HepG2 (cell line): ENCODE data around the gene SEMA4A. TPM values are rescaled to one million over a fixed set of nuclear protein-coding genes. Genes with fewer than 3 reads are reported as not detected.

Experiments used
- AGO2 ChIP-seq: fragments of 200-400 bp; formaldehyde crosslinking; optimal IDR thresholded peaks from 2 replicates; pipeline ENCODE3; 2017; ENCODE audit warnings: mild to moderate bottlenecking, low read depth, low read length, moderate library complexity
- CERS6 ChIP-seq: sonication (generic); formaldehyde crosslinking; IDR thresholded peaks from 2 replicates; pipeline ENCODE4 v1.5.0; 2020; ENCODE audit warnings: missing genetic modification reagents
- GATAD2A ChIP-seq: IDR thresholded peaks from 2 replicates; pipeline ENCODE4 v1.6.1; 2016
- GTF3A ChIP-seq: sonication (generic); formaldehyde crosslinking; conservative IDR thresholded peaks from 2 replicates; pipeline ENCODE4 v1.4.0; 2020; ENCODE audit warnings: mild to moderate bottlenecking, missing genetic modification reagents
- HDAC6 ChIP-seq: fragments of 200-600 bp; sonication (generic); IDR thresholded peaks from 2 replicates; pipeline ENCODE4 v1.7.0; 2017; ENCODE audit warnings: mild to moderate bottlenecking, antibody characterized with exemption, low read length, low read depth
- ISL2 ChIP-seq: sonication (generic); formaldehyde crosslinking; IDR thresholded peaks from 2 replicates; pipeline ENCODE4 v1.5.0; 2020; ENCODE audit warnings: missing genetic modification reagents
- MAZ ChIP-seq, 2 experiments: sonication (generic) in 1 of 2; formaldehyde crosslinking in 1 of 2; IDR thresholded peaks; 2 replicates each; pipeline versions ENCODE4 v1.5.0 to v1.6.1; 2012 to 2020; ENCODE audit warnings: low read depth in 2 of 2, mild to moderate bottlenecking in 2 of 2, borderline replicate concordance in 1 of 2, improper control_type of control experiment in 1 of 2, low read length in 1 of 2, missing genetic modification reagents in 1 of 2, moderate library complexity in 1 of 2
- MBD4 ChIP-seq: IDR thresholded peaks from 2 replicates; pipeline ENCODE4 v1.6.1; 2012; ENCODE audit warnings: low read length, inconsistent platforms, borderline replicate concordance
- MNT ChIP-seq: fragments of 450-650 bp; IDR thresholded peaks from 2 replicates; pipeline ENCODE4 v1.6.1; 2016
- NFRKB ChIP-seq: fragments of 450-650 bp; IDR thresholded peaks from 2 replicates; pipeline ENCODE4 v1.6.1; 2017
- PCBP1 ChIP-seq: fragments of 200-400 bp; formaldehyde crosslinking; IDR thresholded peaks from 2 replicates; pipeline ENCODE4 v1.6.1; 2017; ENCODE audit warnings: mild to moderate bottlenecking, low read depth, low read length, borderline replicate concordance
- SIN3B ChIP-seq: fragments of 150-350 bp; IDR thresholded peaks from 2 replicates; pipeline ENCODE4 v1.6.1; 2014; ENCODE audit warnings: low read length
- SMC3 ChIP-seq: IDR thresholded peaks from 2 replicates; pipeline ENCODE4 v1.6.1; 2011; ENCODE audit warnings: low read length, improper control_type of control experiment
- SNAPC2 ChIP-seq: sonication (generic); formaldehyde crosslinking; IDR thresholded peaks from 2 replicates; pipeline ENCODE4 v1.8.1; 2022; ENCODE audit warnings: mild to moderate bottlenecking, missing genetic modification reagents
- SP1 ChIP-seq, 2 experiments: fragments of 450-650 bp in 1 of 2; sonication (generic) in 1 of 2; formaldehyde crosslinking in 1 of 2; IDR thresholded peaks; 2 replicates each; pipeline versions ENCODE4 v1.4.0 to v1.6.1; 2016 to 2020; ENCODE audit warnings: missing genetic modification reagents in 1 of 2
- SRY ChIP-seq: sonication (generic); formaldehyde crosslinking; IDR thresholded peaks from 2 replicates; pipeline ENCODE4 v1.8.0; 2022; ENCODE audit warnings: mild to moderate bottlenecking, missing genetic modification reagents
- TOE1 ChIP-seq: sonication (generic); formaldehyde crosslinking; IDR thresholded peaks from 2 replicates; pipeline ENCODE4 v1.4.0; 2020; ENCODE audit warnings: mild to moderate bottlenecking, missing genetic modification reagents
- ZKSCAN8 ChIP-seq: IDR thresholded peaks from 2 replicates; pipeline ENCODE4 v1.6.1; 2016; ENCODE audit warnings: borderline replicate concordance, missing genetic modification reagents, missing compliant biosample characterization
- ZNF430 ChIP-seq: sonication (generic); formaldehyde crosslinking; IDR thresholded peaks from 2 replicates; pipeline ENCODE4 v1.9.0; 2021; ENCODE audit warnings: mild to moderate bottlenecking, missing genetic modification reagents
- ZNF441 ChIP-seq: sonication (generic); formaldehyde crosslinking; IDR thresholded peaks from 2 replicates; pipeline ENCODE4 v1.7.0; 2021; ENCODE audit warnings: missing genetic modification reagents, borderline replicate concordance
- ZNF674 ChIP-seq: sonication (generic); formaldehyde crosslinking; IDR thresholded peaks from 2 replicates; pipeline ENCODE4 v1.5.0; 2020; ENCODE audit warnings: low read depth, mild to moderate bottlenecking, missing genetic modification reagents
- ZNF703 ChIP-seq: sonication (generic); formaldehyde crosslinking; IDR thresholded peaks from 2 replicates; pipeline ENCODE4 v1.5.1; 2020; ENCODE audit warnings: missing genetic modification reagents, mild to moderate bottlenecking, moderate library complexity, borderline replicate concordance
- ZNF790 ChIP-seq: sonication (generic); formaldehyde crosslinking; IDR thresholded peaks from 2 replicates; pipeline ENCODE4 v1.8.0; 2022; ENCODE audit warnings: missing genetic modification reagents, mild to moderate bottlenecking, borderline replicate concordance
- ZNF879 ChIP-seq: sonication (generic); formaldehyde crosslinking; IDR thresholded peaks from 2 replicates; pipeline ENCODE4 v1.8.1; 2023; ENCODE audit warnings: missing genetic modification reagents
- polyA plus RNA-seq, 8 experiments: library from polyadenylated mRNA; depleted of rRNA in 3 of 8; stranded (reverse) in 7 of 8; unstranded in 1 of 8; fragments of >200 nt; fragmentation: Illumina TruSeq in 4 of 8; extraction: Trizol in 4 of 8; gene quantifications; 2 replicates each; pipeline versions ENCODE4 v1.2.1 to v1.2.3, GENCODE V29; 2011 to 2016; ENCODE audit warnings: low read depth in 4 of 8, missing spikeins in 1 of 8, mixed read lengths in 1 of 8; ENCODE audit not compliant: insufficient read depth in 1 of 8
- total RNA-seq, 5 experiments: library from RNA; depleted of rRNA; stranded (reverse); fragments of >200 nt; fragmentation: Illumina TruSeq; extraction: Trizol; gene quantifications; 2 replicates each; pipeline ENCODE4 v1.2.3, GENCODE V29; 2016; ENCODE audit warnings: low read depth in 1 of 5
- TF ChIP-seq, protein P1 (sequence below): sonication (generic); formaldehyde crosslinking; IDR thresholded peaks from 2 replicates; pipeline ENCODE4 v1.5.0; 2020; ENCODE audit warnings: mild to moderate bottlenecking, missing genetic modification reagents, borderline replicate concordance
- TF ChIP-seq, protein P2 (sequence below): sonication (generic); formaldehyde crosslinking; IDR thresholded peaks from 2 replicates; pipeline ENCODE4 v1.5.0; 2020; ENCODE audit warnings: missing genetic modification reagents

SEMA4A gene
- total and polyA plus RNA-seq, 2 of the 13 experiments (the other 11 are each of a cell fraction or from before 2014, with no cell fraction given) = 0.09 to 0.20 TPM

DNA sequence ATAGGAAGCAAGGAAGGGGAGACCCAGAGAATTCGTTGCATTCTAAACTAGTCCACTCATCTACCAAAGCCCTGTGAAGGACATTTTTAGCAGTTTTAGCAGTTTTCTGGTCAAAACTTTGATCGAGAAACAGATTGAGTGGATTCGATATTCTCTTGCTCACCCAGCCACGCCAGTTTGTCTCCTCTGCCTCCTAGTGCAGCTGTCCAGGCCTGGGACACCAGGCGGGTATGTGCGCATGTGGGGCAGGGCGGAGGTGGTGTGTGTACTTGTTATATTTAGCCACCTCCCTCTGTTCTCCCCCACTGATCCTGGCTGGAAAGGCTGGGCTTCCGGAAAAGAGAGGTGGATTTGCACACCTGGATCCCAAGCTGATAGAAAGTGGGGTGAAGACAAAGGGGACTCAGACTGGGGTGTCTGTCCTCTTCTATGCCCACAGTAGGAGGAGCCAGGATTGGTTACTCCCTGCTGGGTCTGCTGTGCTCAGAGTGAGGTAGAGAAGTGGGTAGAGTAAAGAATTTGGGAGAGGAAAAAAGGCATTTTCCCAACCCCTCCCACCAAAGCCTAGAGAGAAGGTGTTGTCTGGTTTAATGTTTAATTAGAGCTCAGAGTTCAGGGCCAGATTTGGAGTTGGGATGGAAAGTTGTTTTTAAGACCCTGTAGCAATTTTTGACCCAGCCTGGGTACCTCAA, 35.1 kb upstream of the SEMA4A start (continued):
- TF ChIP-seq SP1 (IDR thresholded peaks at IDR 0.05) (no peak), SP1 (CRISPR knock-in tag; IDR thresholded peaks at IDR 0.05) (peak; percentile 38; the same call in 1 of the 2 replicates), ZNF790 (CRISPR knock-in tag) (no peak), GATAD2A (CRISPR knock-in tag) (peak; percentile 40), MAZ (IDR thresholded peaks at IDR 0.05; ENCODE audit: borderline replicate concordance, low read depth, low read length) (peak; percentile 35; the same call in 1 of the 2 replicates), MAZ (CRISPR knock-in tag; IDR thresholded peaks at IDR 0.05; ENCODE audit: low read depth) (peak; percentile 71; the same call in 1 of the 2 replicates), PCBP1 (no peak), NFRKB (no peak), SRY (CRISPR knock-in tag) (peak; percentile 50; the same call in 1 of the 2 replicates), MBD4 (no peak), MNT (no peak), ZNF441 (peak; percentile 32; the same call in 1 of the 2 replicates), SIN3B (no peak), SMC3 (no peak), HDAC6 (no peak), ZNF674 (CRISPR knock-in tag) (no peak), ZNF703 (CRISPR knock-in tag) (0 out of 2 replicates have a peak, but pooled peaks have one; percentile 38), ZKSCAN8 (no peak), SNAPC2 (CRISPR knock-in tag) (no peak), TOE1 (CRISPR knock-in tag) (no peak), CERS6 (CRISPR knock-in tag) (no peak), ZNF879 (no peak), GTF3A (no peak), ZNF430 (CRISPR knock-in tag) (no peak; the same call in 1 of the 2 replicates), AGO2 (no peak), ISL2 (CRISPR knock-in tag) (no peak)
- TF ChIP-seq, protein P1, sequence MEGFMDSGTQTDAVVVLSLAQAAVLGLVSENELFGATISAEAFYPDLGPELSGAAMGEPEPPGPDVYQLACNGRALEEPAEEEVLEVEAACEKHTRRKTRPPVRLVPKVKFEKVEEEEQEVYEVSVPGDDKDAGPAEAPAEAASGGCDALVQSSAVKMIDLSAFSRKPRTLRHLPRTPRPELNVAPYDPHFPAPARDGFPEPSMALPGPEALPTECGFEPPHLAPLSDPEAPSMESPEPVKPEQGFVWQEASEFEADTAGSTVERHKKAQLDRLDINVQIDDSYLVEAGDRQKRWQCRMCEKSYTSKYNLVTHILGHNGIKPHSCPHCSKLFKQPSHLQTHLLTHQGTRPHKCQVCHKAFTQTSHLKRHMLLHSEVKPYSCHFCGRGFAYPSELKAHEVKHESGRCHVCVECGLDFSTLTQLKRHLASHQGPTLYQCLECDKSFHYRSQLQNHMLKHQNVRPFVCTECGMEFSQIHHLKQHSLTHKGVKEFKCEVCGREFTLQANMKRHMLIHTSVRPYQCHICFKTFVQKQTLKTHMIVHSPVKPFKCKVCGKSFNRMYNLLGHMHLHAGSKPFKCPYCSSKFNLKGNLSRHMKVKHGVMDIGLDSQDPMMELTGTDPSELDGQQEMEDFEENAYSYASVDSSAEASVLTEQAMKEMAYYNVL (CRISPR knock-in tag) = no peak; the same call in 1 of the 2 replicates
- TF ChIP-seq, protein P2, sequence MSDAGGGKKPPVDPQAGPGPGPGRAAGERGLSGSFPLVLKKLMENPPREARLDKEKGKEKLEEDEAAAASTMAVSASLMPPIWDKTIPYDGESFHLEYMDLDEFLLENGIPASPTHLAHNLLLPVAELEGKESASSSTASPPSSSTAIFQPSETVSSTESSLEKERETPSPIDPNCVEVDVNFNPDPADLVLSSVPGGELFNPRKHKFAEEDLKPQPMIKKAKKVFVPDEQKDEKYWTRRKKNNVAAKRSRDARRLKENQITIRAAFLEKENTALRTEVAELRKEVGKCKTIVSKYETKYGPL (CRISPR knock-in tag) = no peak
